HEK293 (cell line): ENCODE results near the gene NT5DC3.
A peak's percentile ranks its signal among the peaks of the same experiment; 100 is the strongest.

Source experiments
- GFI1B ChIP-seq: fragments of 450-650 bp; formaldehyde crosslinking; IDR thresholded peaks from 2 replicates; pipeline ENCODE4 v1.5.1; 2016; ENCODE audit warnings: missing biosample characterization, missing genetic modification characterization
- HIC1 ChIP-seq: fragments of 450-650 bp; formaldehyde crosslinking; IDR thresholded peaks from 2 replicates; pipeline ENCODE4 v1.5.1; 2016; ENCODE audit warnings: missing biosample characterization, missing genetic modification characterization
- KLF16 ChIP-seq: fragments of 450-650 bp; formaldehyde crosslinking; IDR thresholded peaks from 2 replicates; pipeline ENCODE4 v1.5.1; 2017; ENCODE audit warnings: missing biosample characterization, missing genetic modification characterization
- RBAK ChIP-seq: fragments of 450-650 bp; formaldehyde crosslinking; IDR thresholded peaks from 2 replicates; pipeline ENCODE4 v1.5.1; 2016; ENCODE audit warnings: missing biosample characterization, missing genetic modification characterization
- SP2 ChIP-seq: fragments of 450-650 bp; formaldehyde crosslinking; IDR thresholded peaks from 2 replicates; pipeline ENCODE4 v1.5.1; 2016; ENCODE audit warnings: missing biosample characterization, missing genetic modification characterization
- TSHZ1 ChIP-seq: fragments of 450-650 bp; formaldehyde crosslinking; IDR thresholded peaks from 2 replicates; pipeline ENCODE4 v1.5.1; 2016; ENCODE audit warnings: missing biosample characterization, missing genetic modification characterization, borderline replicate concordance
- YY1 ChIP-seq: fragments of 450-650 bp; formaldehyde crosslinking; IDR thresholded peaks from 2 replicates; pipeline ENCODE4 v1.5.1; 2018; ENCODE audit warnings: missing biosample characterization, missing genetic modification characterization
- ZBTB10 ChIP-seq: fragments of 450-650 bp; formaldehyde crosslinking; IDR thresholded peaks from 2 replicates; pipeline ENCODE4 v1.5.1; 2016; ENCODE audit warnings: missing biosample characterization, missing genetic modification characterization
- ZBTB11 ChIP-seq: fragments of 450-650 bp; formaldehyde crosslinking; conservative IDR thresholded peaks from 2 replicates; pipeline ENCODE4 v1.5.1; 2016; ENCODE audit warnings: low read depth, missing biosample characterization, missing genetic modification characterization
- ZNF16 ChIP-seq: fragments of 450-650 bp; formaldehyde crosslinking; IDR thresholded peaks from 2 replicates; pipeline ENCODE4 v1.5.1; 2016; ENCODE audit warnings: low read depth, missing biosample characterization, missing genetic modification characterization
- ZNF37A ChIP-seq: fragments of 450-650 bp; IDR thresholded peaks from 2 replicates; pipeline ENCODE4 v1.5.1; 2018; ENCODE audit warnings: missing biosample characterization, missing genetic modification characterization
- ZNF391 ChIP-seq: fragments of 450-650 bp; formaldehyde crosslinking; IDR thresholded peaks from 2 replicates; pipeline ENCODE4 v1.5.1; 2016; ENCODE audit warnings: low read depth, missing biosample characterization, missing genetic modification characterization, borderline replicate concordance
- ZNF473 ChIP-seq: fragments of 450-650 bp; formaldehyde crosslinking; IDR thresholded peaks from 2 replicates; pipeline ENCODE4 v1.5.1; 2017; ENCODE audit warnings: missing biosample characterization, missing genetic modification characterization
- ZNF529 ChIP-seq: fragments of 450-650 bp; formaldehyde crosslinking; IDR thresholded peaks from 2 replicates; pipeline ENCODE4 v1.5.1; 2017; ENCODE audit warnings: missing genetic modification characterization, missing biosample characterization; ENCODE audit not compliant: insufficient replicate concordance
- ZNF544 ChIP-seq: fragments of 450-650 bp; formaldehyde crosslinking; IDR thresholded peaks from 2 replicates; pipeline ENCODE4 v1.5.0; 2017; ENCODE audit warnings: missing biosample characterization, missing genetic modification characterization
- ZNF548 ChIP-seq: fragments of 450-650 bp; formaldehyde crosslinking; IDR thresholded peaks from 2 replicates; pipeline ENCODE4 v1.5.1; 2016; ENCODE audit warnings: missing biosample characterization, missing genetic modification characterization
- ZNF558 ChIP-seq: fragments of 450-650 bp; formaldehyde crosslinking; IDR thresholded peaks from 2 replicates; pipeline ENCODE4 v1.5.1; 2016; ENCODE audit warnings: missing biosample characterization, missing genetic modification characterization
- ZNF571 ChIP-seq: fragments of 450-650 bp; formaldehyde crosslinking; IDR thresholded peaks from 2 replicates; pipeline ENCODE4 v1.5.0; 2017; ENCODE audit warnings: missing biosample characterization, missing genetic modification characterization
- ZNF580 ChIP-seq: fragments of 450-650 bp; formaldehyde crosslinking; IDR thresholded peaks from 2 replicates; pipeline ENCODE4 v1.5.1; 2016; ENCODE audit warnings: missing biosample characterization, missing genetic modification characterization
- ZNF629 ChIP-seq: fragments of 450-650 bp; formaldehyde crosslinking; IDR thresholded peaks from 2 replicates; pipeline ENCODE4 v1.5.1; 2017; ENCODE audit warnings: missing biosample characterization, missing genetic modification characterization
- ZNF664 ChIP-seq: fragments of 450-650 bp; formaldehyde crosslinking; IDR thresholded peaks from 2 replicates; pipeline ENCODE4 v1.5.1; 2016; ENCODE audit warnings: missing biosample characterization, missing genetic modification characterization
- ZNF704 ChIP-seq: fragments of 450-650 bp; formaldehyde crosslinking; IDR thresholded peaks from 2 replicates; pipeline ENCODE4 v1.5.1; 2016; ENCODE audit warnings: missing biosample characterization, missing genetic modification characterization
- ZNF777 ChIP-seq: fragments of 450-650 bp; formaldehyde crosslinking; IDR thresholded peaks from 2 replicates; pipeline ENCODE4 v1.5.1; 2017; ENCODE audit warnings: missing biosample characterization, missing genetic modification characterization, borderline replicate concordance
- ZNF791 ChIP-seq: fragments of 450-650 bp; formaldehyde crosslinking; IDR thresholded peaks from 2 replicates; pipeline ENCODE4 v1.5.1; 2016; ENCODE audit warnings: missing biosample characterization, missing genetic modification characterization
- ZNF830 ChIP-seq: fragments of 450-650 bp; IDR thresholded peaks from 2 replicates; pipeline ENCODE4 v1.5.0; 2018; ENCODE audit warnings: missing biosample characterization, missing genetic modification characterization, low read depth, mild to moderate bottlenecking, moderate library complexity

Gene NT5DC3

GRCh38 chr12:103841690-103842584, 903 bp upstream of the NT5DC3 start (continued):
- TF ChIP-seq ZNF473 (tag by site-specific recombination), result no peak
- no peak for TF ChIP-seq ZNF629 (tag by site-specific recombination)
- TF ChIP-seq ZNF529 (tag by site-specific recombination), result no peak
- no peak for TF ChIP-seq RBAK
- no peak for TF ChIP-seq ZNF16 (tag by site-specific recombination)
- no peak for TF ChIP-seq YY1 (tag by site-specific recombination)
- no peak; the same call in 1 of the 2 replicates for TF ChIP-seq ZBTB10 (tag by site-specific recombination)
- TF ChIP-seq ZNF571 (tag by site-specific recombination), result no peak
- no peak for TF ChIP-seq ZBTB11 (tag by site-specific recombination)
- TF ChIP-seq ZNF391 (tag by site-specific recombination), result no peak
- peak; percentile 76 for TF ChIP-seq ZNF664 (tag by site-specific recombination)
- no peak for TF ChIP-seq ZNF37A
- no peak for TF ChIP-seq HIC1 (tag by site-specific recombination)
- TF ChIP-seq TSHZ1 (tag by site-specific recombination), result no peak
- TF ChIP-seq ZNF580, result no peak
- TF ChIP-seq SP2 (tag by site-specific recombination), result peak; percentile 74
- TF ChIP-seq KLF16 (tag by site-specific recombination), result no peak
- no peak for TF ChIP-seq ZNF777 (tag by site-specific recombination)
- TF ChIP-seq ZNF544 (tag by site-specific recombination), result peak; percentile 64; the same call in 1 of the 2 replicates
- no peak for TF ChIP-seq ZNF704 (tag by site-specific recombination)
- no peak for TF ChIP-seq ZNF830 (tag by site-specific recombination)
- no peak for TF ChIP-seq ZNF791
- no peak for TF ChIP-seq ZNF548
- no peak for TF ChIP-seq GFI1B
- TF ChIP-seq ZNF558 (tag by site-specific recombination), result no peak
